CD4-positive, alpha-beta T cell (primary cell): Measurements from ENCODE around the gene LLGL2. TPM values are rescaled to one million over a fixed set of nuclear protein-coding genes. Genes with fewer than 3 reads are reported as not detected.

Source experiments
- ATAC-seq: fragments of 200-7000 bp; cut with Tn5 transposase; one replicate; pipeline ENCODE4 v1.10.0; 2022; ENCODE audit warnings: mild to moderate bottlenecking; ENCODE audit not compliant: poor library complexity
- CTCF ChIA-PET: fragments of 350-600 bp; sonication (Branson Sonifier 250); formaldehyde crosslinking; loops from one replicate; lab custom pipeline; 2021; ENCODE audit warnings: antibody characterized with exemption, inconsistent platforms; lab: Charles Lee
- POLR2A ChIA-PET: fragments of 350-600 bp; sonication (Branson Sonifier 250); formaldehyde crosslinking; loops from one replicate; lab custom pipeline; 2021; ENCODE audit warnings: antibody characterized with exemption, inconsistent platforms; lab: Charles Lee
- DNase-seq, 14 experiments: peaks; one replicate each; pipeline ENCODE4 v3.0.0-alpha.2; 2013 to 2020; ENCODE audit warnings: mixed read lengths in 2 of 14
- H3K27ac ChIP-seq, 2 donors: one replicate each; pipeline versions ENCODE4 v1.5.1 to v1.7.0; 2013; ENCODE audit warnings: low read length in 2 of 2, low read depth in 1 of 2, mild to moderate bottlenecking in 1 of 2
- H3K27me3 ChIP-seq, 2 experiments: 1 replicate in 1 of 2; 2 replicates in 1 of 2; pipeline versions ENCODE4 v1.6.1 to v1.7.0; 2013; ENCODE audit warnings: low read length in 2 of 2, control low read depth in 1 of 2, mild to moderate bottlenecking in 1 of 2, moderate library complexity in 1 of 2; ENCODE audit not compliant: insufficient read depth in 2 of 2, control insufficient read depth in 1 of 2
- H3K36me3 ChIP-seq: one replicate; pipeline ENCODE4 v1.6.1; 2013; ENCODE audit warnings: low read length, control low read depth; ENCODE audit not compliant: insufficient read depth
- H3K4me1 ChIP-seq: one replicate; pipeline ENCODE4 v1.6.1; 2013; ENCODE audit warnings: low read length, control low read depth; ENCODE audit not compliant: insufficient read depth
- H3K4me3 ChIP-seq: one replicate; pipeline ENCODE4 v1.5.1; 2013; ENCODE audit warnings: mild to moderate bottlenecking, low read length, moderate library complexity
- H3K9me3 ChIP-seq, 2 experiments: 1 replicate in 1 of 2; 2 replicates in 1 of 2; pipeline versions ENCODE4 v1.6.1 to v1.7.0; 2013; ENCODE audit warnings: low read length in 2 of 2, mild to moderate bottlenecking in 2 of 2, control low read depth in 1 of 2, moderate library complexity in 1 of 2; ENCODE audit not compliant: control insufficient read depth in 1 of 2, insufficient read depth in 1 of 2
- H3K27ac Mint-ChIP-seq: one replicate; pipeline ENCODE4 v1.8.0; 2020; ENCODE audit warnings: mixed read lengths
- H3K27me3 Mint-ChIP-seq: one replicate; pipeline ENCODE4 v1.8.0; 2021; ENCODE audit warnings: mixed read lengths
- H3K36me3 Mint-ChIP-seq: one replicate; pipeline ENCODE4 v1.8.0; 2021; ENCODE audit warnings: low read depth, mixed read lengths
- H3K4me1 Mint-ChIP-seq: one replicate; pipeline ENCODE4 v1.8.0; 2021; ENCODE audit warnings: low read depth, mixed read lengths
- H3K4me3 Mint-ChIP-seq: one replicate; pipeline ENCODE4 v1.8.0; 2020; ENCODE audit warnings: mild to moderate bottlenecking, mixed read lengths
- H3K9me3 Mint-ChIP-seq: one replicate; pipeline ENCODE4 v1.8.0; 2020; ENCODE audit warnings: mixed read lengths
- intact Hi-C, 2 experiments: fragments of 100-400 bp; cut with DNase I in 1 of 2; cut with micrococcal nuclease in 1 of 2; formaldehyde crosslinking; loops; one replicate each; pipeline versions ENCODE4 v1.15.1 to v1.9.0; 2023 to 2025; cut with DNase I, micrococcal nuclease
- total RNA-seq, 174 experiments: library from RNA in 2 of 174; stranded (reverse) in 2 of 174; gene quantifications; one replicate each; pipeline ENCODE4 v1.2.3 and lab custom pipeline; 2021 to 2026
- TF ChIP-seq, protein P1 (sequence below): fragments of 200-600 bp; IDR thresholded peaks from one replicate; pipeline ENCODE4 v1.8.0; 2022; ENCODE audit warnings: antibody characterized with exemption, mild to moderate bottlenecking

LLGL2 gene
- total RNA-seq, 2 experiments from 2014 or later, result 31.2 to 34.2 TPM

- Histone ChIP-seq H3K27ac (no peak overlapping the region), H3K27me3 (no peaks in the 10 kb centered on the region), H3K36me3 (no peaks in the 10 kb centered on the region), H3K4me3 (no peak overlapping the region), H3K9me3 (no peaks in the 10 kb centered on the region), H3K4me1 (no peaks in the 10 kb centered on the region)
- H3K4me3 Mint-ChIP-seq, result no peak overlapping the region
- no peaks in the 10 kb centered on the region for H3K9me3 Mint-ChIP-seq
- ChIA-PET POLR2A (no interaction called here), CTCF (no interaction called here)
- no peak overlapping the region for H3K27ac Mint-ChIP-seq
- ATAC-seq (no peak), DNase-seq (no peak)
- no peaks in the 10 kb centered on the region for H3K4me1 Mint-ChIP-seq
- intact Hi-C loops, result no loop called here
- TF ChIP-seq, protein P1, sequence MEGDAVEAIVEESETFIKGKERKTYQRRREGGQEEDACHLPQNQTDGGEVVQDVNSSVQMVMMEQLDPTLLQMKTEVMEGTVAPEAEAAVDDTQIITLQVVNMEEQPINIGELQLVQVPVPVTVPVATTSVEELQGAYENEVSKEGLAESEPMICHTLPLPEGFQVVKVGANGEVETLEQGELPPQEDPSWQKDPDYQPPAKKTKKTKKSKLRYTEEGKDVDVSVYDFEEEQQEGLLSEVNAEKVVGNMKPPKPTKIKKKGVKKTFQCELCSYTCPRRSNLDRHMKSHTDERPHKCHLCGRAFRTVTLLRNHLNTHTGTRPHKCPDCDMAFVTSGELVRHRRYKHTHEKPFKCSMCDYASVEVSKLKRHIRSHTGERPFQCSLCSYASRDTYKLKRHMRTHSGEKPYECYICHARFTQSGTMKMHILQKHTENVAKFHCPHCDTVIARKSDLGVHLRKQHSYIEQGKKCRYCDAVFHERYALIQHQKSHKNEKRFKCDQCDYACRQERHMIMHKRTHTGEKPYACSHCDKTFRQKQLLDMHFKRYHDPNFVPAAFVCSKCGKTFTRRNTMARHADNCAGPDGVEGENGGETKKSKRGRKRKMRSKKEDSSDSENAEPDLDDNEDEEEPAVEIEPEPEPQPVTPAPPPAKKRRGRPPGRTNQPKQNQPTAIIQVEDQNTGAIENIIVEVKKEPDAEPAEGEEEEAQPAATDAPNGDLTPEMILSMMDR, result no peak
- H3K36me3 Mint-ChIP-seq, result no peaks in the 10 kb centered on the region
- no peaks in the 10 kb centered on the region for H3K27me3 Mint-ChIP-seq
Measured at GRCh38 chr17:75612906-75613626, 87.6 kb downstream of the LLGL2 start.

GRCh38 chr17:75614006-75614405, 88.5 kb downstream of the LLGL2 start:
- Mint-ChIP-seq H3K27ac (no peak overlapping the region), H3K4me3 (no peak overlapping the region), H3K4me1 (no peaks in the 10 kb centered on the region), H3K27me3 (no peaks in the 10 kb centered on the region), H3K9me3 (no peaks in the 10 kb centered on the region), H3K36me3 (no peaks in the 10 kb centered on the region)
- POLR2A ChIA-PET, result no interaction called here
- Histone ChIP-seq H3K9me3 (no peaks in the 10 kb centered on the region), H3K27me3 (no peaks in the 10 kb centered on the region), H3K4me3 (no peak overlapping the region), H3K4me1 (no peaks in the 10 kb centered on the region), H3K36me3 (no peaks in the 10 kb centered on the region), H3K27ac (no peak overlapping the region)
- DNase-seq, result no peak
- no peak for ATAC-seq
- intact Hi-C loops, result no loop called here
- TF ChIP-seq, protein P1, result no peak
- CTCF ChIA-PET, result no interaction called here

DNA sequence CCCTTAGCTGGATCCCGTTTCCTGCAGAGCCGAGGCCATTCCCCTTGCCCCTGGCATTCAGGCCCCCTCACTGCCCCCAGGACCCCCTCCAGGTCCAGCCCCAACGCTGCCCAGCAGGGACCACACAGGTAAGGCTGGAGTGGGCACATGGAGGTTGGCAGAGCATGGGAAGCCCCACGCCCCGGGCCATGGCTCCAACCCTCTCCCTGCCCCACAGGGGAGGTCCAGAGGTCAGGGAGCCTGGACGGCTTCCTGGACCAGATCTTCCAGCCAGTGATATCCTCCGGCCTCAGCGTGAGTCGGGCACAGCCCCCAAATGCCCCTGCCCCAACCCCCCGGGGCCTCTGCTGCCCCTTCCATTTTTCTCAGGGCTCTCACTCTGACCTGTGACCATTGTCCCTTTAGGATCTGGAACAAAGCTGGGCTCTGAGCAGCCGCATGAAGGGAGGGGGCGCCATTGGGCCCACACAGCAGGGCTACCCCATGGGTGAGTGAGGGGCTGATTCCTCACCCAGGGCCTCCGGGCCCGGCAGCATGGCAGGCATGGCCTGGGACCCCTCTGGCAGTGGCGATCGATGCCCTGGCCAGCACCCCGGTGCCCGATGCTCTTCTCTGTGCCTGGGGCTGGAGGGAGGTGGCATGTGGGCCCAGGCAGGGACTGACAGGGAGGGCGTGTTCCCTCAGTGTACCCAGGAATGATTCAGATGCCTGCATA, 89.2 kb downstream of the LLGL2 start:
- CTCF ChIA-PET, result no interaction called here
- no peak for ATAC-seq
- TF ChIP-seq, protein P1, result no peak
- Mint-ChIP-seq H3K27ac (no peak overlapping the region), H3K27me3 (no peaks in the 10 kb centered on the region), H3K9me3 (no peaks in the 10 kb centered on the region), H3K4me1 (no peaks in the 10 kb centered on the region), H3K4me3 (no peak overlapping the region), H3K36me3 (no peaks in the 10 kb centered on the region)
- Histone ChIP-seq H3K27me3 (no peaks in the 10 kb centered on the region), H3K36me3 (no peaks in the 10 kb centered on the region), H3K4me1 (no peaks in the 10 kb centered on the region), H3K9me3 (no peaks in the 10 kb centered on the region), H3K27ac (no peak overlapping the region), H3K4me3 (no peak overlapping the region)
- DNase-seq, result no peak
- intact Hi-C loops, result no loop called here
- POLR2A ChIA-PET, result no interaction called here
